ENCODE results near the gene TBC1D14.

DNA sequence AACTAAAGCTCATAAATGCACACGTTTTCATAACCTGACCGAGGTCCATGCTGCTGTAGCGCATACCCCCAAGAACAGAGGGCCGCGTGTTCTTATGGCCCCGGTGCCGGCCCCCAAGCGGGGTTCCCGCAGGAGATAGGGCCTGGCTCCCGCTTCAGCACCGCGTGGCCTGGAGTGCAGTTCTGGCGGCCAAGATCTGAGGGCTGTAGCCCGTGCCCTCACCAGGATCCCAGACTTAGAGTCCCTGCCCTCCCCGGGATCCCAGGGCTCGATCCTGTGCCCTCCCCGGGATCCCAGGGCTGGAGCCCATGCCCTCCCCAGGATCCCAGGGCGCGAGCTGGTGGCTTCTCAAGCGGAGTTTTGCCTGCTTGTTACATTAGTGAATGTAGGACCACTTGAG is 159.3 kb downstream of the TBC1D14 start:
- TF ChIP-seq RFX5 (IDR thresholded peaks at IDR 0.05; ENCODE audit: borderline replicate concordance, low read depth, low read length), result no peak
- TF ChIP-seq, protein P1, sequence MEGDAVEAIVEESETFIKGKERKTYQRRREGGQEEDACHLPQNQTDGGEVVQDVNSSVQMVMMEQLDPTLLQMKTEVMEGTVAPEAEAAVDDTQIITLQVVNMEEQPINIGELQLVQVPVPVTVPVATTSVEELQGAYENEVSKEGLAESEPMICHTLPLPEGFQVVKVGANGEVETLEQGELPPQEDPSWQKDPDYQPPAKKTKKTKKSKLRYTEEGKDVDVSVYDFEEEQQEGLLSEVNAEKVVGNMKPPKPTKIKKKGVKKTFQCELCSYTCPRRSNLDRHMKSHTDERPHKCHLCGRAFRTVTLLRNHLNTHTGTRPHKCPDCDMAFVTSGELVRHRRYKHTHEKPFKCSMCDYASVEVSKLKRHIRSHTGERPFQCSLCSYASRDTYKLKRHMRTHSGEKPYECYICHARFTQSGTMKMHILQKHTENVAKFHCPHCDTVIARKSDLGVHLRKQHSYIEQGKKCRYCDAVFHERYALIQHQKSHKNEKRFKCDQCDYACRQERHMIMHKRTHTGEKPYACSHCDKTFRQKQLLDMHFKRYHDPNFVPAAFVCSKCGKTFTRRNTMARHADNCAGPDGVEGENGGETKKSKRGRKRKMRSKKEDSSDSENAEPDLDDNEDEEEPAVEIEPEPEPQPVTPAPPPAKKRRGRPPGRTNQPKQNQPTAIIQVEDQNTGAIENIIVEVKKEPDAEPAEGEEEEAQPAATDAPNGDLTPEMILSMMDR (IDR thresholded peaks at IDR 0.05; ENCODE audit: control extremely low read depth in 1 of 3, insufficient read depth in 1 of 3, low read depth in 1 of 3, low read length in 3 of 3), result no peak
- no peak for TF ChIP-seq ZNF274 (IDR thresholded peaks at IDR 0.05; ENCODE audit: borderline replicate concordance, extremely low read depth, low read length)
